ENCODE data around the gene ALG1. TPM values are rescaled to one million over a fixed set of nuclear protein-coding genes. Genes with fewer than 3 reads are reported as not detected.

The ALG1 gene
- total RNA-seq (2022; extraction: Qiagen RNA extraction): 30.5 to 41.6 TPM (median 39.4 TPM) in 5 replicates

GRCh38 chr16:5071681-5072333, at the start of gene ALG1:
Gene ALG1 (plus strand): TSS chr16:5071843. CDS start chr16:5071850, 7 bp downstream.

GRCh38 chr16:5033256-5034166, 38.1 kb upstream of the ALG1 start, which contains the start of gene NAGPA:
Gene NAGPA (minus strand): TSS chr16:5033935. CDS start chr16:5033914, 21 bp downstream.

GRCh38 chr16:5065813-5066212, 5.8 kb upstream of the ALG1 start, which contains the start of gene C16orf89:
Gene C16orf89 (minus strand): TSS chr16:5065956. CDS start chr16:5065908, 48 bp downstream.

GRCh38 chr16:5097470-5098220, 26.0 kb downstream of the ALG1 start, which contains the start of gene EEF2KMT:
Gene EEF2KMT (minus strand): TSS chr16:5097795. CDS start chr16:5097739, 56 bp downstream.

Other genes with a start within 250 kb of the ALG1 start
- gene GLYR1, start 224.6 kb upstream of the ALG1 start, total RNA-seq (2022; extraction: Qiagen RNA extraction): 39.9 to 44.5 TPM (median 43.0 TPM) in 5 replicates
- 26.1 to 29.5 TPM (median 27.8 TPM) in 5 replicates for gene UBN1, start 224.4 kb upstream of the ALG1 start, total RNA-seq (2022; extraction: Qiagen RNA extraction)
- gene PPL, start 134.7 kb upstream of the ALG1 start, total RNA-seq (2022; extraction: Qiagen RNA extraction): 2.4 to 3.3 TPM (median 3.1 TPM) in 5 replicates
- 0.01 to 0.04 TPM (median 0.03 TPM) in 5 replicates for gene SEC14L5, start 113.5 kb upstream of the ALG1 start, total RNA-seq (2022; extraction: Qiagen RNA extraction)
- gene NAGPA, start 37.9 kb upstream of the ALG1 start, total RNA-seq (2022; extraction: Qiagen RNA extraction): 13.1 to 19.8 TPM (median 18.4 TPM) in 5 replicates
- gene C16orf89, start 5.9 kb upstream of the ALG1 start, total RNA-seq (2022; extraction: Qiagen RNA extraction): 0.22 TPM in 1 of 5 replicates, not detected in the others
- gene EEF2KMT, start 26.0 kb downstream of the ALG1 start, total RNA-seq (2022; extraction: Qiagen RNA extraction): 21.5 to 31.6 TPM (median 29.6 TPM) in 5 replicates

All from A549 treated with CORT108297 at 1 μM for 4 hours (cell line).